ENCODE data around the gene CMTM5.
"Not testable (repeated sequence)": the region's sequence is repeated elsewhere in the genome, so short reads cannot be mapped to it uniquely, and the experiment has no call there.

The CMTM5 gene

DNA sequence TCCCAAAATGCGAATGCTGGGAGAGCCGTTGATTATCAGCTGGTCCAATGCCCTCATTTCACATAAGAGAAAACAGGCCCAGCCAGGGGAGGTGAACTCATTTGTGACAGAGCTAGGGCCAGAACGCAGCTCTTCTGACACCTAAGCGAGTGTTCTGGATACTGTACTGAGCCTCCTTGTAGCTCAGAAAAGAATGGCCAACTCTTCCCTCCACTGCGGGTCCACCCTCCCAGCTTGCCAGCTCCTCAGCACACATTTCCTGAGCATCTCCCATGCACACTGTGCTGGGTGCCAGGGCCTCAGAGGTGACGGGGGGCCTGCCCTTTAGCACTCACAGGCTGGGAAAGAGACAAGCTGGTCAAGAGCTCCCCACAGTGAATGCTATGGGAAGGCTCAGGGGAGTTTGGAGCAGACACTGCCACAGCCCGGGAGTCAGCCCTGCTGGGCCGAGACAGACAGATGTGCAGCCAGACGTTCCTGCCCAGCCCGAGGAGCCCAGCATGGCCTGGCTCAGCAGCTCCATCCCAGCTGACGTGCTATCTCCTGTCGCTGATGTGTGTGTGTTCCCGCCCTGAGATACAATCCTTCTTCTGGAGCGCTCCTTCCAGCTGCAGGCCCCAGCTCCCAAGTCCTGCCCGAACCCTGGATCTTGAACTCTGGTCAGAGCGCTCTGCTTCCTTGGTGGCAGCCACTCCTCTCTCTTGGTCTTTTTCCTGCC is 3.5 kb downstream of the CMTM5 start:
- Histone ChIP-seq H3K9me3 (ENCODE audit: control insufficient read depth, low read length) (no peaks in the 10 kb centered on the region), H3K27ac (ENCODE audit: low read depth, low read length, severe bottlenecking) (no peak overlapping the region), H3K4me1 (ENCODE audit: control insufficient read depth, insufficient read depth, low read length, poor library complexity, severe bottlenecking) (no peaks in the 10 kb centered on the region), H3K36me3 (ENCODE audit: control insufficient read depth, insufficient read depth, low read length) (no peaks in the 10 kb centered on the region), H3K4me3 (ENCODE audit: extremely low read depth, insufficient read depth, low read length, poor library complexity, severe bottlenecking) (no peak overlapping the region)
- WGBS, 2 experiments (ENCODE audit: insufficient coverage in 2 of 2): 80 to 83% methylated on average over 14 to 16 of the region's 16 CpGs

DNA sequence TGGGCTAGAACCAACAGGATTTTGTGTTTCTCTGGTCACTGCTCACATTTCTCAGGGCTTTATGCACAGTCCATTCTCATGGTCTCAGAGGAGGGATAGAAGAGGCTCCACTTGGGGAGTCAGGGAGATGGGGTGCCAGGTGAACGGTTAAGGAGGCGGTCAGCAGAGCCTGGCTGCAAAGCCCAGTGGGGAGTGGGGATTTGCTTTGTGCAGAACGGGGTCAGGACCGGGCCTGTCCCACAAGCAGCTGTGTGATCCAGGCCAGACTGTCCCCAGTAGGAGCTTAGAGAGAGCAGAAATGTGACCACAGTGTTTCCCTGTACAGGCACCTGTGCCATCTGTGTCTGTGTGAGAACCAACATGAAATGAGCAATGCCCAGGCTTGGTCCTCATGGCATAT is 4.1 kb downstream of the CMTM5 start:
- WGBS, 2 experiments (ENCODE audit: insufficient coverage in 2 of 2): 85 to 91% methylated on average over 4 of the region's 4 CpGs

DNA sequence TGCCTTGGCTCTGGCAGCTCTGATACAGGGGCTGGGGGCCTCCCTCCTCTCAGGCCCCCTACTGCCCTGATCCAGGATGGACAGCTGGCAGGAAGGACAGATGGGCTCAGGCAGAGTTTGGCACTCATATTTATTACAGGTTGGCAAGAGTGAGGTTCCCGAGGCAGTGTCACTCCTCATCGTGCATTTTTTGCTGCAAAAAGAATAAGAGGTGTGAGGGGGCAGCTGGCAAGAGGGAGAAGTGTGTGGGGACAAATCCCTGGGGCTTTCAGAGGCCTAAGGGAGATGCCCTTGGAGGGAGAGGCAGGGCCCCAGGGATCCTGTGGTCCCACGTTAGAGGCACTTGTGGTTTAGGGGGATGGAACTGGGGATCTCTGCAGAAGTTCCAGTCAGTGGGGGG is 5.0 kb downstream of the CMTM5 start:
- Histone ChIP-seq H3K4me3 (ENCODE audit: extremely low read depth, insufficient read depth, low read length, poor library complexity, severe bottlenecking) (no peak overlapping the region), H3K27ac (ENCODE audit: low read depth, low read length, severe bottlenecking) (no peak overlapping the region), H3K36me3 (ENCODE audit: control insufficient read depth, insufficient read depth, low read length) (no peaks in the 10 kb centered on the region), H3K4me1 (ENCODE audit: control insufficient read depth, insufficient read depth, low read length, poor library complexity, severe bottlenecking) (no peaks in the 10 kb centered on the region), H3K9me3 (ENCODE audit: control insufficient read depth, low read length) (no peaks in the 10 kb centered on the region)
- WGBS, 2 experiments (ENCODE audit: insufficient coverage in 2 of 2): 72 to 77% methylated on average over 2 to 3 of the region's 3 CpGs

More for the DNA sequence above, 4.1 kb downstream of the CMTM5 start:
- Histone ChIP-seq H3K4me3 (ENCODE audit: extremely low read depth, insufficient read depth, low read length, poor library complexity, severe bottlenecking) (no peak overlapping the region), H3K4me1 (ENCODE audit: control insufficient read depth, insufficient read depth, low read length, poor library complexity, severe bottlenecking) (no peaks in the 10 kb centered on the region), H3K36me3 (ENCODE audit: control insufficient read depth, insufficient read depth, low read length) (no peaks in the 10 kb centered on the region), H3K9me3 (ENCODE audit: control insufficient read depth, low read length) (no peaks in the 10 kb centered on the region), H3K27ac (ENCODE audit: low read depth, low read length, severe bottlenecking) (no peak overlapping the region)

DNA sequence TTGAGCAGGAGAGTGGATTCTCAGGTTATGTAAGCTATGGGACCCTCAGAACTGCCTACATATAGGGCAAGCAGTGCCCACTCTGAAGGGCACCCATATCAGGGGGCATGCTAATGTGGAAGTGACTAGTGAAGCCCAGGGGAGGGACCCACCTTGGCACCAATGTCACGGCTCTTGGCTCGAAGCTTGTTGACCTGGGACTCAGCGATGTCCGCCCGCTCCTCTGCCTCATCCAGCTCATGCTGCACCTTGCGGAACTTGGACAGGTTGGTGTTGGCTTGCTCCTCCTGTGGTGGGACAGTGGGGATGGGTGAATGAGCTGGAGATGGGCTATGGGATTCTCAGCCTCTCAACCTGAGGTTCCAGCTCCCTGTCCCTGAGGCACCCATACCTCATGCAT is 5.4 kb downstream of the CMTM5 start:
- H3K4me1 ChIP-seq (ENCODE audit: control insufficient read depth, insufficient read depth, low read length, poor library complexity, severe bottlenecking): no peaks in the 10 kb centered on the region
- H3K27ac ChIP-seq (ENCODE audit: low read depth, low read length, severe bottlenecking): no peak overlapping the region
- H3K36me3 ChIP-seq (ENCODE audit: control insufficient read depth, insufficient read depth, low read length): no peaks in the 10 kb centered on the region
- H3K4me3 ChIP-seq (ENCODE audit: extremely low read depth, insufficient read depth, low read length, poor library complexity, severe bottlenecking): no peak overlapping the region
- H3K9me3 ChIP-seq (ENCODE audit: control insufficient read depth, low read length): no peaks in the 10 kb centered on the region
- whole genome bisulfite sequencing, 2 experiments (ENCODE audit: insufficient coverage in 2 of 2): 91 to 97% methylated on average over 3 to 5 of the region's 6 CpGs

DNA sequence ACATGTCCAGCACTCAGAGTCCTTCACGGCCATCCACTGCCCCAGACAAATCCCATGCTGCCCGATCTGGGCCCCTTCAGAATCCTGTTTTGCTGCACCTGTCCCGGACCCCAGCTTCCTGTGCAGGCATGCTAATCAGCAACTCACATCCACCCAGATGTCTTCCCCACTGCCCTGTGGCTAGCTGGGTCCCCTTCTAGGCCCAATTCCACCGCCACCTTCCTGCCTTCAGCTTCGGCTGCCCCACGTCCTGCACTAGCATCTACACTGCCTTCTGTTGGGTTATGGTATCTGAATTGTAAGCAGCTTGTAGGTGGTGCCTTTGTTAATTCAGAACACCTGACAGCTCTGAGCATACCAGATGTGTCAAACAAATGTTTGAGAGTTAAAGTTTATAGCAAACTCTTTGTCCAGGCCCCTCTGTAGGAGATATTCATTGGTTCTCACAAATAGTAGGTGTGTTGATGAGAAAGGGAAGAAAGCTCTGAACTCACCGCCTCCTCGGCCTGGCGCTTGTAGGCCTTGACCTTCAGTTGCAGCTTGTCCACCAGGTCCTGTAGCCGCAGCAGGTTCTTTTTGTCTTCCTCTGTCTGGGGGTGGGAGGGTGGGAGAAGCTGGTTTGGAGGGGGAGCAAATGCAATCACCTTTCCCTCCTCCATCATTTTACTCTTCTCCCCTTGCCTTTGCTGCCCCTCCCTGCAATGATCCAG is 6.0 kb downstream of the CMTM5 start:
- Histone ChIP-seq H3K4me3 (ENCODE audit: extremely low read depth, insufficient read depth, low read length, poor library complexity, severe bottlenecking) (no peak overlapping the region), H3K27ac (ENCODE audit: low read depth, low read length, severe bottlenecking) (no peak overlapping the region), H3K4me1 (ENCODE audit: control insufficient read depth, insufficient read depth, low read length, poor library complexity, severe bottlenecking) (no peaks in the 10 kb centered on the region), H3K9me3 (ENCODE audit: control insufficient read depth, low read length) (no peaks in the 10 kb centered on the region), H3K36me3 (ENCODE audit: control insufficient read depth, insufficient read depth, low read length) (no peaks in the 10 kb centered on the region)
- WGBS, 2 experiments (ENCODE audit: insufficient coverage in 2 of 2): 93% methylated on average over 3 of the region's 10 CpGs

DNA sequence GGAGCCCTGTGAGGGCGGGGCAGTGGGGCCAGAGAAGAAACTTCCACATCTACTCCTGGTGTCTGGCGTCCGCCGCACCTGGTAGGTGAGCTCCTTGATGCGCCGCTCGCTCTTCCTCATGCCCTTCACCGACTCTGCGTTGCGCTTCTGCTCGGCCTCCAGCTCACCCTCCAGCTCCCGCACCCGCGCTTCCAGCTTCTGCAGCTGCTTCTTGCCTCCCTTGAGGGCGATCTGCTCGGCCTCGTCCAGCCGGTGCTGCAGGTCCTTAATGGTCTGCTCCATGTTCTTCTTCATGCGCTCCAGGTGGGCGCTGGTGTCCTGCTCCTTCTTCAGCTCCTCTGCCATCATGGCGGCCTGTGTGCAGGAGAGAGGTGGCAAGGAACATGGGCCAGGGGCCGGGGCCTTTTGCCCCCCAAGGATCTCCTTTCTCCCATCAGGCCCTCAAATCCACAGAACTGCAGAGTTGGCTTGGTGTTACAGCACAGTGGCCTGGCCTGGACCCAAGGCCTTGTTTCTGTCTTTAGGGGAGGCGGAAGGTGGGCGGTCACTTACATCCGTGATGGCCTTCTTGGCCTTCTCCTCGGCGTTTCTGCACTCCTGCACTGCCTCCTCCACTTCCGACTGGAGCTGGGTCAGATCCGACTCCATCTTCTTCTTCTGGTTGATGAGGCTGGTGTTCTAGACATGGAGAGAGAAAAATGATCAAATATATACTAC is 7.7 kb downstream of the CMTM5 start:
- no peak overlapping the region for H3K27ac ChIP-seq (ENCODE audit: low read depth, low read length, severe bottlenecking)
- 89 to 93% methylated on average over 24 to 27 of the region's 29 CpGs for WGBS, 2 experiments (ENCODE audit: insufficient coverage in 2 of 2)
- H3K9me3 ChIP-seq (ENCODE audit: control insufficient read depth, low read length): no peaks in the 10 kb centered on the region
- no peaks in the 10 kb centered on the region for H3K36me3 ChIP-seq (ENCODE audit: control insufficient read depth, insufficient read depth, low read length)
- no peak overlapping the region for H3K4me3 ChIP-seq (ENCODE audit: extremely low read depth, insufficient read depth, low read length, poor library complexity, severe bottlenecking)
- H3K4me1 ChIP-seq (ENCODE audit: control insufficient read depth, insufficient read depth, low read length, poor library complexity, severe bottlenecking): no peaks in the 10 kb centered on the region

DNA sequence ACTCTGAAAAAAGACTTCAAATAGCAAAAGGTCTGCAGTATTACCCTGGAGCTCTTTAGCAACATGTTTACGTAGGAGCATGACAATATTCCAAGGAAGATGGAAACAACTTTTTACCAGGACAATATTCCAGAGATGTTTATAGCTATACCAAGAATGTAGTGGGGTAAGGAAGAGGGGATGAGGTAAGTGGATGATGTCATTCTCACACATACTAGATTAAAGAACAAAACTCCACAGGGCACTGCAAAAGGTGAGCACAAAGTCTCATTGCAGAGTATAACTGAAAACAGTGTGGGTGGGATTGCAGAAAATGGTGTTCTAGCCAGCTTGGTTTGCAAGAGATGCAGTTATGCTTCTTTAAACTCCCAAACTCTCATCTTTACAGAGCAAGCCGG is 8.4 kb downstream of the CMTM5 start:
- no peaks in the 10 kb centered on the region for H3K4me1 ChIP-seq (ENCODE audit: control insufficient read depth, insufficient read depth, low read length, poor library complexity, severe bottlenecking)
- H3K36me3 ChIP-seq (ENCODE audit: control insufficient read depth, insufficient read depth, low read length): no peaks in the 10 kb centered on the region
- H3K4me3 ChIP-seq (ENCODE audit: extremely low read depth, insufficient read depth, low read length, poor library complexity, severe bottlenecking): no peak overlapping the region
- WGBS, 2 experiments (ENCODE audit: insufficient coverage in 2 of 2): 100% methylated on average over 1 of the region's 2 CpGs
- no peaks in the 10 kb centered on the region for H3K9me3 ChIP-seq (ENCODE audit: control insufficient read depth, low read length)
- no peak overlapping the region for H3K27ac ChIP-seq (ENCODE audit: low read depth, low read length, severe bottlenecking)

DNA sequence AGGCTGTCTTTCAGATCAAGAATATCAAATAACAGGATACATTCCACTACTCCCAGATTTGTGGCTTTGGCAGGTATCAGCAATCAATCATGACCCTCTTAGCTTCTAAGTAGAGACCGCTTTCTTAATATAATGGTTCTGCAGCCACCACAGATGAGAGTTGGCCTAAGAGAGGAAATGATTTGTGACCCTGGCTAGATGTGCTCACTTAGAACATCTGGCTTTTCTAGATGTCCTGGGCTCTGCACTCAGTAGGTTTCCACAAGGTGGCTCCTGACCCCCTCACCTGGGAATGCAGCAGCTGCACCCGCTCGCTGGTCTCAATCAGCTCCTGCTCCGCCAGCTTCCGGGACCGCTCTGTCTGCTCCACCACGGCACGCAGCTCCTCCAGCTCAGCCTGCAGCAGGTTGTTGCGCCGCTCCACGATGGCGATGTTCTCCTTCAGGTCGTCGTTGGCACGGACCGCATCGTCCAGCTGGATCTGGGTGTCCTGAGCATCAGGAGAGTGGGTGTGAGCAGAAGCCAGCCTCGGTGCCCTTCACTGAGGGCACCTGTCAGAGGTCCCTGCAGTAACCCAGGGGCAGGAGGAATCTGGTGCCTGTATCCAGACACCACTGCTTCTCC is 8.9 kb downstream of the CMTM5 start:
- Histone ChIP-seq H3K27ac (ENCODE audit: low read depth, low read length, severe bottlenecking) (no peak overlapping the region), H3K9me3 (ENCODE audit: control insufficient read depth, low read length) (no peaks in the 10 kb centered on the region), H3K4me1 (ENCODE audit: control insufficient read depth, insufficient read depth, low read length, poor library complexity, severe bottlenecking) (no peaks in the 10 kb centered on the region), H3K36me3 (ENCODE audit: control insufficient read depth, insufficient read depth, low read length) (no peaks in the 10 kb centered on the region), H3K4me3 (ENCODE audit: extremely low read depth, insufficient read depth, low read length, poor library complexity, severe bottlenecking) (no peak overlapping the region)
- WGBS, 2 experiments (ENCODE audit: insufficient coverage in 2 of 2): 92 to 94% methylated on average over 12 to 18 of the region's 18 CpGs

DNA sequence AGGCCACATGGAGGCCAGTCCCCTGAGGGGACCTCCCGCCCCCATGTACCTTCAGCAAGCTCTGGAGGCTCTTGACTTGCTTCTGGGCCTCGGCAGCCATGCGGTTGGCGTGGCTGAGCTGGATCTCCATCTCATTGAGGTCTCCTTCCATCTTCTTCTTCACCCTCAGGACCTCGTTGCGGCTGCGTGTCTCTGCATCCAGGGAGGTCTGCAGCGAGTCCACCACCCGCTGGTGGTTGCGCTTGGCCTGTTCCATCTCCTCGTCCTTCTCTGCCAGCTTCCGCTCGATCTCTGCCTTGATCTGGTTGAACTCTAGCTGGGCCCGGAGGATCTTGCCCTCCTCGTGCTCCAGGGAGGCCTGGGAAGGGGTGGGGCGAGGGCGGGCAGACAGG is 9.4 kb downstream of the CMTM5 start:
- H3K4me1 ChIP-seq (ENCODE audit: control insufficient read depth, insufficient read depth, low read length, poor library complexity, severe bottlenecking); H3K36me3 ChIP-seq (ENCODE audit: control insufficient read depth, insufficient read depth, low read length); H3K9me3 ChIP-seq (ENCODE audit: control insufficient read depth, low read length); H3K4me3 ChIP-seq (ENCODE audit: extremely low read depth, insufficient read depth, low read length, poor library complexity, severe bottlenecking); H3K27ac ChIP-seq (ENCODE audit: low read depth, low read length, severe bottlenecking): not testable (repeated sequence)
- WGBS, 2 experiments (ENCODE audit: insufficient coverage in 2 of 2): 92 to 98% methylated on average over 5 to 9 of the region's 17 CpGs

DNA sequence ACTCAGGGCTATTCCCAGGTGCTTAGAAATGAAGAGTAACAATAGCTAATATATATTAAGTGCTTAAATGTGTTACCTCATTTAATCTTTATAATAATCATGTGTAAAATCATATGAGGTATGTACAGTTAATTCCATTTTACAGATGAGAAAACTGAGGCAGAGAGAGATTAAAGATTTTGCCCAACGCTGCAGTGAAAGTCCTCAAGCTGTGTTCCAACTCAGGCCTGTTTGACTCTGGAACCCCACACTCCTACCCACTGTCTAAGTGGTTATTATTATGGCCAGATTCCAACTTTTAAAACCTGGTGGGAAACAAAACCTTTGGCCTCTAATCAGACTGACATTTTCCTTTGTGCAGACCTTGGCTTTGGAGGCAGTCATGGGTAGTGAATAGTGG is 10.2 kb downstream of the CMTM5 start:
- no peak overlapping the region for H3K4me3 ChIP-seq (ENCODE audit: extremely low read depth, insufficient read depth, low read length, poor library complexity, severe bottlenecking)
- no peaks in the 10 kb centered on the region for H3K4me1 ChIP-seq (ENCODE audit: control insufficient read depth, insufficient read depth, low read length, poor library complexity, severe bottlenecking)
- H3K27ac ChIP-seq (ENCODE audit: low read depth, low read length, severe bottlenecking): no peak overlapping the region
- WGBS, 2 experiments (ENCODE audit: insufficient coverage in 2 of 2): 100% methylated on average over 1 of the region's 1 CpG; no CpG with 5 or more reads in 1 of the 2 experiments
- H3K36me3 ChIP-seq (ENCODE audit: control insufficient read depth, insufficient read depth, low read length): no peaks in the 10 kb centered on the region
- H3K9me3 ChIP-seq (ENCODE audit: control insufficient read depth, low read length): no peaks in the 10 kb centered on the region
